ENCODE measurements around the gene NREP. TPM values are rescaled to one million over a fixed set of nuclear protein-coding genes. Genes with fewer than 3 reads are reported as not detected.

The NREP gene
- polyA plus RNA-seq (ENCODE audit: insufficient read length in 4 of 4), result 1,000 to 10,000 TPM in 2 of 4 donors, 100 to 1,000 TPM in 2; 745 to 1,537 (median 920) TPM

DNA sequence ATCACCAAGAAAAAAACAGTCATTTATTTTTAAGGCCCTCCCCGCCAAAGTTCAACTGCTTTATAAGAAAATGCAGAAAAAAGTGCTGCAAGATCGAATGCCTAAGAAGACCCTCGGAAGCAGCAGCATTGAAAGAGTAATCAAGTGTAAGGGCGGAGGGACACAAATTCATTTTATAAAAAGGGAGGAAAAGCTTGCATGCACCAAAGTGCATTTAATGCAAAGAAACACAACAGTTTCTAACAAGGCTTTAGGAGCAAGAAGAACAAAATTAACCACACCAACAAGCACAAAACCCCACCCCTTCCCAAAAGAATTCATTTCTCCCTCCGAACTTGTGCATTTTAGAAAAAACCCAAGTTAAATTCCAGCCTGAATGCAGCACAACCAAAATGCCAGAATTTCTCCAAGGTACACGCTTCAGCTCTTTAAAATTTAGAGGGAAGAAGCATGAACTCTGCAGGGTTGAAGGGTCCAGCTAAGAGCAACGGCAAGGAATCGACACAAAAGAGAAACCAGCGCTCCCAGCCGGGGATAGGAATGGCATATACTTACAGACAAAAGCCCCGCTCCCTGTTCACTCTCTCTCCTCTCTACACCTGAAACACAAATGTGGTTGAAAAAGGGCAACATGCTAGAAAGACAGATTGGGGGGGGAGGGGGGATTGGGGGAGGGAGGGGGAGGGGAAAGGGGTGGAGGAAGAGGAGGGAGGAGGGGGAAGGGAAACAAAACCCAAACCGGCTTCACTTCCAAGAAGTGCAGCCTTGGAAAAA, at the start of gene NREP:
TSS of gene NREP (minus strand) at position 614 of the 774 bp plus-strand sequence. CDS start 1,422 bp downstream, outside the sequence.
- DNase-seq (ENCODE audit: low read depth in 4 of 4, low spot score in 3 of 4), result no peak

DNA sequence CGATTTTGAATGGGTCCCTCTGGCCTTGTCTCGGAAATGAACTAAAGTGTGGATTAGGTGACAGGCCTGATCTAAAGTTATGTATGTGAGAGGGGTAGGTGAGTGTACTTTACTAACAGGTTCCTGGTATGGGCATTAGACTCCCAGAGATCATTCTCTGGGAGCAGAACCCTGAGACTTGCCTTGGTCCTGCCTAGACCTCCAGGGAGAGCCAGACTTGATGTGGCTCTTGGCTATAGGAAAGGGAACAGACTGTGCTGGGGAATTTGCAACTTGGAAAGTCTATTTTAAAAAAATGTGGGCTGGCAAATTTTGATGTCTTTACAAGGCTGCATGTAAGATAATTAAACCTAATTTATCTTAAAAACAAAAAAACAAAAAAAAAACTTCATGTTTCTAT, 49.8 kb upstream of the NREP start:
- DNase-seq (ENCODE audit: low read depth in 4 of 4, low spot score in 3 of 4), result no peak

- no peak for DNase-seq (ENCODE audit: low read depth in 4 of 4, low spot score in 3 of 4)
These were observed 49.2 kb upstream of the NREP start for GRCh38 chr5:111806156-111806555.

DNA sequence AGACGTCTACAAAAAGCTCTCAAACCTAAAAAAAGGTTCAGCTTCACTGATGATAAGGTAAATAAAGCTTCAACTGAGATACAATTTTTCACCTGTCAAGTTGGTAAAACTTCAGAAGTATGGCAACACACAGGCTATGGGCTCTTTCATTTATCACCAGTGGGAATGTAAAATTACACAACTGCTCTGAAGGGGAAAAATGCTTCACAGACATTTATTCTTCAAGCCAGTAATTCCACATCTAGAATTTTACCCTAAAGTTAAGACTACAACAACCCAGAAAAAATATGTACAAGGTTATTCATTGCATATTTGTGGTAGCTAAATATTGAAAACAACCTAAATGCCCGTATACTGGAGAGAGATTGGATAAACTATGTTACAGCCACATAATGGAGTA, 48.1 kb upstream of the NREP start:
- DNase-seq (ENCODE audit: low read depth in 4 of 4, low spot score in 3 of 4), result no peak

GRCh38 chr5:111800351-111800750, 43.4 kb upstream of the NREP start:
- DNase-seq (ENCODE audit: low read depth in 4 of 4, low spot score in 3 of 4), result no peak

DNA sequence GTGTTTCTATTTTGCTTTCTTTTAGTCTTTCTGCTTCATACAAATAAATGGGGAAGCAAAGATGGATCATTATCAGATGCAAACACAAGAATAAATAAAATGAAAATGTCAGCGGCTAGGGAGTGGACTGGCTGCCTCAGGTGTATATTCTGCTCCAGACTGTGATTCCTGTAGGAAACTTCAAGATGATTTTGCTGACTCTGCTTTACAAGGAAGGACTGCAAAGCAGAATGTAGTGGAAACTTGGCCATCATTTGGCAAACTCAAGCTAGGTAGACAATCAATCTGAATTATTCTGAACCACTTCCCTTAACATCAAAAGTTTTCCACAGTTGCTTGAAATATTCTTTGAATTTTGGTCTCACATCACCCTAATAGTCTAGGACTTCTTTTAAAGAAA, 38.1 kb upstream of the NREP start:
- no peak for DNase-seq (ENCODE audit: low read depth in 4 of 4, low spot score in 3 of 4)

GRCh38 chr5:111792471-111793058, 35.6 kb upstream of the NREP start:
- no peak for DNase-seq (ENCODE audit: low read depth in 4 of 4, low spot score in 3 of 4)

- no peak for DNase-seq (ENCODE audit: low read depth in 4 of 4, low spot score in 3 of 4)
These were observed 33.3 kb upstream of the NREP start for GRCh38 chr5:111790295-111790694.

- no peak for DNase-seq (ENCODE audit: low read depth in 4 of 4, low spot score in 3 of 4)
These were observed 30.0 kb upstream of the NREP start for GRCh38 chr5:111787006-111787405.

GRCh38 chr5:111784491-111785181, 27.6 kb upstream of the NREP start:
- no peak for DNase-seq (ENCODE audit: low read depth in 4 of 4, low spot score in 3 of 4)

GRCh38 chr5:111783537-111783936, 26.5 kb upstream of the NREP start:
- DNase-seq (ENCODE audit: low read depth in 4 of 4, low spot score in 3 of 4), result no peak

DNA sequence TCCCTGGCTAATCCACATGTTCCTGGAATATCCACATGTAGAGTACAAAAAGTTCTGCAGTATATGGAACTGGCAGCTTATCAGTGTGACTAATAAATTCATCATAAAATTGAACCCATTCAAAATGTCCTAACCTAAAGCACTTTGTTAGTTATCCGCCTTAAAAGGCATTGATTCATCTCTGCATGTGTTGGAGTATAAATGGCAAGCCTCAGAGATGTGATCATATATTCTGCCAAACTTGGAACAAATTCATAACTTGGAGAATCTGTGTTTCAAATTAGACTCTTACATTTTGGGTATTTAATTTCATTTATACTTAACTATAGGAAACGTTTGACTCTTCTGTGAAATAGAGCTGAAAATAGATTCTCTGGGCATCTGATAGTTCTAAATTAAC, 25.2 kb upstream of the NREP start:
- DNase-seq (ENCODE audit: low read depth in 4 of 4, low spot score in 3 of 4), result no peak

- no peak for DNase-seq (ENCODE audit: low read depth in 4 of 4, low spot score in 3 of 4)
These were observed 24.2 kb upstream of the NREP start for GRCh38 chr5:111781200-111781599.

GRCh38 chr5:111779922-111780292, 22.9 kb upstream of the NREP start:
- no peak for DNase-seq (ENCODE audit: low read depth in 4 of 4, low spot score in 3 of 4)

DNA sequence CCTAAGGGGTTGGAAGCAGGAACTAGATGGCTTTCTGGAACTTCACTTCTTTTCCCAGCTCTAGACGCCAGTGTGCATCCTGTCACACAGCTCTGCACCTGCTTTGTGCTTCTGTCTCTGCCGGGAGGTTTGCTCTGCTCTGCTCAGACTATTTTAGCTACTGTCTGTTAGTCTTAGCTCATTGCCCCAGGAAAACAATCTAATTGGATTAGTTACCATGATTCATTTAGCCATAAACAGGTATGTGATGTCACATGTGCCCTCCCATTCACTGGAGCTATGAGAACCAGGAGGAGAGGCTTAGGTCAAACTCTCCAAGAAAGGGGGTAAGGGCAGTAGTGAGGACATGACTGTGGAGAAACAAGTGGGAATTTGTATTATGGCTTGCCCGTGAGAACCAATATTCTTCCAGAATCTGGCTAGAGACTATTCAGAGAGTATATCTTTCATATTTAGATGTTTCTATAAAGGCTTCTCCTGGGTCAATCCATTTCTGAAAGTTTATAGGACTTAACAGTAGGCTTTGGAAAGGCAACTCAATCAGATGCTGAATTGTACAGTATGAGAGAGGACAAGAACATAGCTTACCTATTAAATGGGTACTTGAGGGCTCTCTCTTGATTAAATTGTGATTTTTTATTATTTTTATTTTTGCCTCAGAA, 22.4 kb upstream of the NREP start:
- DNase-seq (ENCODE audit: low read depth in 4 of 4, low spot score in 3 of 4), result no peak

- no peak for DNase-seq (ENCODE audit: low read depth in 4 of 4, low spot score in 3 of 4)
These were observed 20.2 kb upstream of the NREP start for GRCh38 chr5:111776913-111777781.

GRCh38 chr5:111775224-111775623, 18.2 kb upstream of the NREP start:
- DNase-seq (ENCODE audit: low read depth in 4 of 4, low spot score in 3 of 4), result no peak

DNA sequence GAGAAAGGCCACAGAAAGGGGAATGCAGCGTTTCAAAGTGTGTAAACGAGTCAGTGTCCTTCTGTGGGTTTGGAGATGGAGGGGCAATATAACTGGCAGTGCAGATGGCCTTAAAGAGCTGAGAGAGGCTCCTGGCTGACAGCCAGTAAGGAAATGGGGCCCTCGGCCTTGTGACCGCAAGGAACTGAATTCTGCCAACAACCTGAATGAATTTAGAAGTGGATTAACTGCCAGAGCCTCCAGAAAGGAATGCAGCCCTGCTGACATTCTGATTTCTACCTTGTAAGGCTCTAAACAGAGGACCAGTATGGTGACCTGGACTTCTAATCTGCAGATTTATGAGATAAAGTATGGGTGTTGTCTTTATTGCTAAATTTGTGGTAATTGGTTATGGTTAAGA, 17.5 kb upstream of the NREP start:
- no peak for DNase-seq (ENCODE audit: low read depth in 4 of 4, low spot score in 3 of 4)

DNA sequence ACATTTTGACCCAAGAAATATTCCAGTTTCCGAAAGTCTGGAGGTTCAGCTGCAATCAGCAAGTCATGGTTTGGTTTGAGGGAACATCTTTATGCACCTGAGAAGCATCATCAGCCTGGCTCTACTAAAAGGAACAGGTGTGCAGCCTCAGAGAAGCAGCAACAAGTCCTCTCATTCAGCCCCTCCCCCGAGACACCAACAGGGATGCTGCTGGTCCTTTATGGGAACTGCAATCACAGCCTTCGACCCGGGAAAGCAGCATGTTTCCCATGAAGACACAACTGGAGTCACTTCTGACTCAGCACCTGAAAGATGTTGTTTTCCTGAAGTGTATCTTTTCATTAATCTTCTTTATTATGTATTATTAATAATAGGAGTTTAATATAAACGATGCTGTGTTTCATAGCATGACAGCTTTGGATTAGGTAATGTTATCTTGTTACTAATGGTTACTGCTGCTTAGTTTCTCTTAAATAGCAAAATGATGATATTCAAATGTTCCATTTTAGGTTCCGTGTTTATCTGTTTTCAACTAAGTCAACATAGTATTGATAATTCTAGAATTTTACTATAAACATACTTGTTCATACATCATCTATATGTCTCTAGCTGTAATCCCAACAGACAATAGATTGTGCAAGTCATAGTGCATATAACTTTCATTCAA, 15.6 kb upstream of the NREP start:
- DNase-seq (ENCODE audit: low read depth in 4 of 4, low spot score in 3 of 4), result no peak

GRCh38 chr5:111769541-111769940, 12.5 kb upstream of the NREP start:
- DNase-seq (ENCODE audit: low read depth in 4 of 4, low spot score in 3 of 4), result no peak

Measured in left renal pelvis (tissue), 4 donors.